ENCODE measurements around the gene SYT9. TPM values are rescaled to one million over a fixed set of nuclear protein-coding genes. Genes with fewer than 3 reads are reported as not detected.

Gene SYT9
- total RNA-seq, 2 donors from 2014 or later = 0.05 to 0.07 TPM

DNA sequence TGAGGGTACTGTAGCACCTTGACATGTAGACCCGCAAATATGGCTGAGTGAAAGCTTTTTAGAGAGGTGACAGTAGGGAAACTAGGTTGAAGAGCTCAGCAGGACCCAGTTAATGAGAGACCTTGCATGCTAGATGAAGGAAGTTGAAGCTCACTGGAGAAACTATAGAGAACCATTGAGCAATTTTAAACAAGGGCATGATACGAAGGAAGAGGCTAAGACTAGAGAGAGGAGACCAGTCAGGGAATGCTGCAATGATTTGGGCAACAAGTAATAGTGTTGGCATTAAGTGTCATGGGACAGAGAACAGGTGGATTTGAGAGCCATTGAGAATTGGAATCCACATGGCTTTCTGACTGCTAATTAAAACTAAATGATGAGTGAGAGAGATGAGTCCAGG is 237.7 kb downstream of the SYT9 start:
- intact Hi-C loops (cut with DNase I) = no loop called here
- TF ChIP-seq CTCF (IDR thresholded peaks at IDR 0.05) = no peak
- Histone ChIP-seq H3K36me3 (no peaks in the 10 kb centered on the region), H3K27me3 (no peaks in the 10 kb centered on the region), H3K4me3 (no peak overlapping the region), H3K4me1 (no peaks in the 10 kb centered on the region), H3K27ac (no peak overlapping the region), H3K9me3 (no peaks in the 10 kb centered on the region), H3K9ac (ENCODE audit: low read depth in 2 of 2, low read length in 2 of 2) (no peak overlapping the region)
- DNase-seq = no peak

- H3K4me1 ChIP-seq = no peaks in the 10 kb centered on the region
- no peak overlapping the region for H3K4me3 ChIP-seq
- H3K9ac ChIP-seq (ENCODE audit: low read depth in 2 of 2, low read length in 2 of 2) = no peak overlapping the region
- TF ChIP-seq CTCF (IDR thresholded peaks at IDR 0.05) = no peak
- H3K9me3 ChIP-seq = no peaks in the 10 kb centered on the region
- H3K27me3 ChIP-seq = no peaks in the 10 kb centered on the region
- no peak overlapping the region for H3K27ac ChIP-seq
- intact Hi-C loops (cut with DNase I) = no loop called here
- DNase-seq = no peak
- H3K36me3 ChIP-seq = no peaks in the 10 kb centered on the region
These were observed 238.3 kb downstream of the SYT9 start for GRCh38 chr11:7490054-7490453.

DNA sequence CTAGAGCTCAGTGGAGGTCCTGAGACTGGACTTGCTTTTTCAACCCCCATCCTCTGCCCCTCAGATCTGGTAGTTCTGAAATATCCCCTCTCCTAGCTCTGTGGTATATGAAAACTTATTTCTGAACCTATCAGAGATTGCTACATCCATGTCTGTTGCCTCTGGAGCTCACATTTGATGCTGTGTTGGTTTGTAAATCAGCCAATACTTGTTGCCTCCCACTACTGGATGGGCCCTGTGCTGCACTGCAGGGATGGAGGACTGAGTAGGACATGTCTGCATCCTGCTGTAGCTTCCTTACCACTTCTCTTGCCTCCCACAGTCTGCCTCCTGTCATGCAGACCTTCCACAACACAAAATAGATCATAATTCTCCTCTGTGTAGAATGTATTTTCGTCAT is 238.8 kb downstream of the SYT9 start:
- TF ChIP-seq CTCF (IDR thresholded peaks at IDR 0.05) = no peak
- Histone ChIP-seq H3K27me3 (no peaks in the 10 kb centered on the region), H3K4me1 (no peaks in the 10 kb centered on the region), H3K9me3 (no peaks in the 10 kb centered on the region), H3K27ac (no peak overlapping the region), H3K36me3 (no peaks in the 10 kb centered on the region), H3K9ac (ENCODE audit: low read depth in 2 of 2, low read length in 2 of 2) (no peak overlapping the region), H3K4me3 (no peak overlapping the region)
- intact Hi-C loops (cut with DNase I) = no loop called here
- no peak for DNase-seq

- H3K27ac ChIP-seq = no peak overlapping the region
- no peaks in the 10 kb centered on the region for H3K27me3 ChIP-seq
- TF ChIP-seq CTCF (IDR thresholded peaks at IDR 0.05) = no peak
- no peak for DNase-seq
- no peak overlapping the region for H3K9ac ChIP-seq (ENCODE audit: low read depth in 2 of 2, low read length in 2 of 2)
- H3K36me3 ChIP-seq = no peaks in the 10 kb centered on the region
- H3K4me1 ChIP-seq = no peaks in the 10 kb centered on the region
- intact Hi-C loops (cut with DNase I) = no loop called here
- no peaks in the 10 kb centered on the region for H3K9me3 ChIP-seq
- H3K4me3 ChIP-seq = no peak overlapping the region
These were observed 240.5 kb downstream of the SYT9 start for GRCh38 chr11:7492253-7492652.

DNA sequence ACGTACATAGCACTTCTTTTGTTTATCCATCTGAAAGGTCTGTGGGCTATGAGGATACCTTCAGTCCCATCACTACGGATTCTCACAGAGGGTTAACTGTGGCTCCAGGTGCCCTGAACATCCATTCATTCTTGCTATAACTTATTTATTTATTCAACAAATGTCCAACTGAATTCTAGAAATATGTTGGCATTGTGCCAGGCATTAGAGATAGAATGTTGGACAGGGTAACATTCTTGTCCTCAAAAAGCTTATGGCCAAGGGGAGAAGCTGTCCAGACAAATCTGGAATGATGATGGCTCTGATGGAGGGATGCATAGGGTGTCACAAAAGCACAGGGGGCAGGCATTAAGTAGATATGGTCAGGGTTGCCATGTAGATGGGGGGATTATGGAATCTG is 242.0 kb downstream of the SYT9 start:
- Histone ChIP-seq H3K4me3 (no peak overlapping the region), H3K9me3 (no peaks in the 10 kb centered on the region), H3K27ac (no peak overlapping the region), H3K27me3 (no peaks in the 10 kb centered on the region), H3K4me1 (no peaks in the 10 kb centered on the region), H3K36me3 (no peaks in the 10 kb centered on the region), H3K9ac (ENCODE audit: low read depth in 2 of 2, low read length in 2 of 2) (no peak overlapping the region)
- TF ChIP-seq CTCF (IDR thresholded peaks at IDR 0.05) = no peak
- intact Hi-C loops (cut with DNase I) = no loop called here
- no peak for DNase-seq

All from colonic mucosa (tissue), 4 donors.